Stimulated activated CD4-positive, alpha-beta T cell treated with anti-CD3 and anti-CD28 coated beads, Interleukin-12 subunit alpha, Interleukin-12 subunit beta, amount 100 ng/mL, for 24 hours (primary cell): ENCODE data around the gene NR4A2.
"Not testable (repeated sequence)": the region's sequence is repeated elsewhere in the genome, so short reads cannot be mapped to it uniquely, and the experiment has no call there.

ENCODE experiments used
- DNase-seq, 2 experiments: peaks; one replicate each; pipeline ENCODE4 v3.0.0-alpha.2; 2020; ENCODE audit warnings: low read depth in 2 of 2

Gene NR4A2

DNA sequence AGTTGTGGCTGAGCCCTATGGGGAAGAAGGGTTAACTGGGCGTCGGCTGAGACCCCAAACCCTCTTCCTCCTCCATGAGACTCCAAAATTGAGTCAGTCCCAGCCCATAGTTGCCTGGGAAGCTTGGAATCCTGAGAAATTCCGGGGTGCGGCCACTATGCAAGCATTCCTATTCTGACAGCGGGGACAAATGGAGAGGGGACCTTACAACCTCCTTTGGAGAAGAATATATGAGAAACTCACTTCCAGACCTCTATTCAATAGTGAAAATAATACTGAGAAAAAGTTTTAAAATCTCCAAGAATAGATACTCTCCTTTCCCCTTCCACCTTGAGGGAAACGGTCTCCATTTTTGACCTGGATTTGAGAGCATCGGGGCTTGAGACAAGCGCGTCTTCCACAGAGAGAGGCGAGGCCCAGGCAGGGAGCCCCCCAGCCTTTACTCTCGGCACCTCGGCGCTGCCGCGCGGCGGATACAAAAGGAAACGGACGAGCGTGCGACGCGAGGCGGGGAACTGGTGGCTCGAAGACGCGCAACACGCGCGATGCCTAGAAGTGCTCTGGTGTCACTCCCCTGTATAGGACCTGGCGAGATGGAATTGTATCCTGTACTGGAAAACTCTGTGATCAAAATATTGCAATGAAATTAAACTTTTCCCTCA is 11.1 kb downstream of the NR4A2 start:
- DNase-seq, result no peak

GRCh38 chr2:156320486-156321098 is 11.9 kb downstream of the NR4A2 start:
- DNase-seq, result no peak

- no peak for DNase-seq
Observed at GRCh38 chr2:156319811-156320485, 12.6 kb downstream of the NR4A2 start.

GRCh38 chr2:156317631-156318030 is 14.9 kb downstream of the NR4A2 start:
- DNase-seq, result no peak

DNA sequence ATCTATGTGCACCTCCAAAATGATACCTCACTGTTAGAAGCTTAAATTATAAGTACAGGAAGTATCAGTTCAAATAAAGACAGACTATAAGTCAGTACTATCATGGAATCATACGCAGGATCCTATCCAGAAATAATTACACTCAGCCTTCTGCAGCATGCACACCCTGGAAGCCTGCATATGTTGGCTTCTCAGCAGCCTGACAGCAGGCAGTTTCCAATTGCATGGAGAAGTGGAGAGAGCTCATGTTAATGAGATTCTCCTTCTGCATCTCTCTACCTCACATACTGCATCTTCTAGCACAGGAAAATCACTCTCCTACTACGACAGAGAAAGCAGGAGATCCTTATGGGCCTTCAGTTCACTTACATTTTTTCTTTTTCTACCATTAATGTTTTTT is 20.5 kb downstream of the NR4A2 start:
- DNase-seq, result no peak

DNA sequence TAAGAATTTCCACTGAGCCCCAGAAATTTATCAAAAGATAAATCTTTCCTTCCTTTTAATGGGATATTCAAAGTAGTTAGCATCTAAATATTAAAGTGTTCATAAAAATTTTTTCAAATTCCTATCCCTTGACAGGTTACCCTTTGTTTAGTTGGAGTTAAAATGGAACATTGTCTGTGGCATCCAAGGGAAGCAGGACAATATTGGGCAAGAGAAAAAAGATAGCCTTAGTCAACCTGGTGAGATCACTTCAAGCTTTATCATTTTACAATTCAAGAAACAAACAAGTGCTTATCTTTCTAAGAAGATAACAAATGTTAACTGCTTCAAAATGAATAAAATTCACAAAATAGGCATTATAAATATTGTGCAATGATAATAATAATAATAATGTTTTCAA is 21.7 kb downstream of the NR4A2 start:
- DNase-seq, result no peak

DNA sequence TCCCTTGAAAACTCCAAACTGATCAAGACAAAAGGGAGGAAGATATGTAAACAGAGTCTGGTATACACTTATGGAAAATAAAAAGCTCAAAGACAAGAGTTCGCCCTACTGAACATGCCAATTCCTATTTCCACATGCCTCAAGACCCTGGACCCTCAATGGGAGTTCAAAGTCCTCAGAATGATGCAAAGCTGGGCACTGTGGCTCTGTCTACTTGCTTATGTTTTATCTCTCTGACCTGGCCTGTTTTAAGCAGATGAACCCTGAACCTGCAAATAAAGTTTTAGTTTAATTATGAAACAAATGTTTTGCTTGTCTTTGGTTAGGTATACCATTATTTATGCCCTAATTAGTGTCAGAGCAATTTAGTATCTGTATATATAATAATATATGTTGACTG is 22.6 kb downstream of the NR4A2 start:
- no peak for DNase-seq

GRCh38 chr2:156309167-156309566 is 23.4 kb downstream of the NR4A2 start:
- DNase-seq, result no peak

DNA sequence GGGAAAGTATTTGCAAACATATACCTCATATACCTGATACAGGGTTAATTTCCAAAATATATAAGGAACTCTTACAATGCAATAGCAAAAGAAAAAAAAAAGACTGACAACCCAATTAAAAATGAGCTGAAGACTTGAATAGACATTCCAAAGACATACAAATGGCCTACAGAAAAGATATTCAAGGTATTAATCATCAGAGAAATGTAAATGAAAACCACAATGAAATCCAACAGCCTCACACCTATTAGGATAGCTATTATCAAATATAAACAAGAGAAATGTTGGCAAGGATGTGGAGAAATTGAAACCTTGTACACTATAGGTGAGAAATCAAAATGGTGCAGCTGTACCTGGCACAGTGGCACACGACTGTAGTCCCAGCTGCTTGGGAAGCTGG is 25.7 kb downstream of the NR4A2 start:
- DNase-seq, result no peak

- DNase-seq, result no peak
Observed at GRCh38 chr2:156305121-156305520, 27.4 kb downstream of the NR4A2 start.

DNA sequence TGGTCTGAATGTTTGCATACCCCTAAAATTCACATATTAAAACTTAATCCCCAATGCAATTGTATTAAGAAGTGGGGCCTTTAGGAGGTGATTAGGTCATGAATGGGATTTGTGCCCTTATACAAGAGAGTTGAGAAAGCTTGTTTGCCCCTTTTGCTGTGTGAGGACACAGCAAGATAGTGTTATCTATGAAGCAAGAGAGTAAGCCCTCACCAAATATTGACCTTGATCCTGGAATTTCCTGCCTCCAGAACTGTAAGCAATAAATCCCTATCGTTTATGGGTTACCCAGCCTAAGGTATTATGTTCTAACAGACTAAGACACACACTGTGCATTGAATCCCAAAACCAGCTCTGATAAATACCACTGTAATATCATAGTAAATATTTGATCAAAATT is 32.2 kb downstream of the NR4A2 start:
- DNase-seq, result no peak

DNA sequence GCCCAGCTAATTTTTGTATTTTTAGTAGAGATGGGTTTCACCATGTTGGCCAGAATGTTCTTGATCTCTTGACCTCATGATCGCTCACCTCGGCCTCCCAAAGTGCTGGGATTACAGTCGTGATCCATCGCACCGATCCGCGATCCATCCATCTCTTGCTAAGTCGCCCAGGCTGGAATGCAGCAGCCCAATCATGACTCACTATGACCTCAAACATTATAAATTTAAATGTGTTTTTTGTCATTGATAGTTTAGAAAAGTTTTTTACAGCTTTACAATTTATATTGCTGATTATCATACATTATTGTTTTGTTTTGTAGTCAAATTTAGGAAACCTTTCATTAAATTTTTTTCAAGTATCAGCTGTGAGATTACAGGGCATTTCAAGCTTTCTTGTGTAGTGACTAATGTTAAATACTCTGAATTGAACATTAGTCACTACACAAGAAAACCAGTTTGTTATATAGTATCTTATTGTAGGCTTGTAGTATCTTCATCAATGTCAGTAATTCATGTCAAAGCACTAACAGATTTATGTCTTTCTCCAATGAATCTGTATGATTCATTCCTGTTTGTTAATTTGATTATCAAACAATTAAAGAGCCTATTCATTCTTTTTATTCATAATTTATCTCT is 37.5 kb downstream of the NR4A2 start:
- no peak for DNase-seq

DNA sequence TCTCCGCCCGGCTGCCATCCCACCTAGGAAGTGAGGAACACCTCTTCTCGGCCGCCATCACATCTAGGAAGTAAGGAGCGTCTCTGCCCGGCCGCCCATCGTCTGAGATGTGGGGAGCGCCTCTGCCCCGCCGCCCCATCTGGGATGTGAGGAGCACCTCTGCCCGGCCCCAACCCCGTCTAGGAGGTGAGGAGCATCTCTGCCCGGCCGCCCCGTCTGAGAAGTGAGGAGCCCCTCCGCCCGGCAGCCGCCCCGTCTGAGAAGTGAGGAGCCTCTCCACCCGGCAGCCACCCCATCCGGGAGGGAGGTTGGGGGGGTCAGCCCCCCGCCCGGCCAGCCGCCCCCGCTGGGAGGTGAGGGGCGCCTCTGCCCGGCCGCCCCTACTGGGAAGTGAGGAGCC is 39.1 kb downstream of the NR4A2 start:
- not testable (repeated sequence) for DNase-seq

- DNase-seq, result no peak
Observed at GRCh38 chr2:156279446-156280150, 52.9 kb downstream of the NR4A2 start.
